Neural crest cell (in vitro differentiated cells): Measurements from ENCODE around the gene EBF3. TPM values are rescaled to one million over a fixed set of nuclear protein-coding genes. Genes with fewer than 3 reads are reported as not detected.

Experiments
- DNase-seq: peaks from one replicate; pipeline ENCODE4 v3.0.0; 2021; ENCODE audit warnings: low read depth, mixed read lengths, low spot score
- H3K27ac Mint-ChIP-seq: one replicate; pipeline ENCODE4 v1.8.0; 2021; ENCODE audit warnings: mild to moderate bottlenecking, mixed read lengths; ENCODE audit not compliant: unreplicated experiment
- H3K27me3 Mint-ChIP-seq: 2 replicates; pipeline ENCODE4 v1.8.0; 2021; ENCODE audit warnings: low read depth, mild to moderate bottlenecking, mixed read lengths
- H3K36me3 Mint-ChIP-seq: 2 replicates; pipeline ENCODE4 v1.8.0; 2021; ENCODE audit warnings: low read depth, mild to moderate bottlenecking, mixed read lengths
- H3K4me1 Mint-ChIP-seq: 2 replicates; pipeline ENCODE4 v1.8.0; 2021; ENCODE audit warnings: mixed read lengths
- H3K4me3 Mint-ChIP-seq: one replicate; pipeline ENCODE4 v1.8.0; 2021; ENCODE audit warnings: mild to moderate bottlenecking, mixed read lengths
- H3K9me3 Mint-ChIP-seq: 2 replicates; pipeline ENCODE4 v1.8.0; 2021; ENCODE audit warnings: mixed read lengths
- total RNA-seq: library from RNA; stranded (reverse); gene quantifications from 2 replicates; pipeline ENCODE4 v1.2.1, GENCODE V29; 2021
- TF ChIP-seq, protein P1 (sequence below): fragments of 200-600 bp; sonication (generic); conservative IDR thresholded peaks from 2 replicates; pipeline ENCODE4 v1.5.0; 2021; ENCODE audit warnings: antibody characterized with exemption, mild to moderate bottlenecking

Gene EBF3
- total RNA-seq, 1 donor from 2014 or later = 11.6 TPM

- peaks cover 90% of the 10 kb centered on the region for H3K27me3 Mint-ChIP-seq
- peaks cover 4% of the 10 kb centered on the region for H3K36me3 Mint-ChIP-seq
- H3K27ac Mint-ChIP-seq = no peak overlapping the region
- H3K4me1 Mint-ChIP-seq = peaks cover 32% of the 10 kb centered on the region
- H3K9me3 Mint-ChIP-seq = no peaks in the 10 kb centered on the region
- TF ChIP-seq, protein P1, sequence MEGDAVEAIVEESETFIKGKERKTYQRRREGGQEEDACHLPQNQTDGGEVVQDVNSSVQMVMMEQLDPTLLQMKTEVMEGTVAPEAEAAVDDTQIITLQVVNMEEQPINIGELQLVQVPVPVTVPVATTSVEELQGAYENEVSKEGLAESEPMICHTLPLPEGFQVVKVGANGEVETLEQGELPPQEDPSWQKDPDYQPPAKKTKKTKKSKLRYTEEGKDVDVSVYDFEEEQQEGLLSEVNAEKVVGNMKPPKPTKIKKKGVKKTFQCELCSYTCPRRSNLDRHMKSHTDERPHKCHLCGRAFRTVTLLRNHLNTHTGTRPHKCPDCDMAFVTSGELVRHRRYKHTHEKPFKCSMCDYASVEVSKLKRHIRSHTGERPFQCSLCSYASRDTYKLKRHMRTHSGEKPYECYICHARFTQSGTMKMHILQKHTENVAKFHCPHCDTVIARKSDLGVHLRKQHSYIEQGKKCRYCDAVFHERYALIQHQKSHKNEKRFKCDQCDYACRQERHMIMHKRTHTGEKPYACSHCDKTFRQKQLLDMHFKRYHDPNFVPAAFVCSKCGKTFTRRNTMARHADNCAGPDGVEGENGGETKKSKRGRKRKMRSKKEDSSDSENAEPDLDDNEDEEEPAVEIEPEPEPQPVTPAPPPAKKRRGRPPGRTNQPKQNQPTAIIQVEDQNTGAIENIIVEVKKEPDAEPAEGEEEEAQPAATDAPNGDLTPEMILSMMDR = no peak
- H3K4me3 Mint-ChIP-seq = peak overlapping the region; percentile 61
- no peak for DNase-seq
Observed at GRCh38 chr10:129964611-129965424, 744 bp upstream of the EBF3 start.

DNA sequence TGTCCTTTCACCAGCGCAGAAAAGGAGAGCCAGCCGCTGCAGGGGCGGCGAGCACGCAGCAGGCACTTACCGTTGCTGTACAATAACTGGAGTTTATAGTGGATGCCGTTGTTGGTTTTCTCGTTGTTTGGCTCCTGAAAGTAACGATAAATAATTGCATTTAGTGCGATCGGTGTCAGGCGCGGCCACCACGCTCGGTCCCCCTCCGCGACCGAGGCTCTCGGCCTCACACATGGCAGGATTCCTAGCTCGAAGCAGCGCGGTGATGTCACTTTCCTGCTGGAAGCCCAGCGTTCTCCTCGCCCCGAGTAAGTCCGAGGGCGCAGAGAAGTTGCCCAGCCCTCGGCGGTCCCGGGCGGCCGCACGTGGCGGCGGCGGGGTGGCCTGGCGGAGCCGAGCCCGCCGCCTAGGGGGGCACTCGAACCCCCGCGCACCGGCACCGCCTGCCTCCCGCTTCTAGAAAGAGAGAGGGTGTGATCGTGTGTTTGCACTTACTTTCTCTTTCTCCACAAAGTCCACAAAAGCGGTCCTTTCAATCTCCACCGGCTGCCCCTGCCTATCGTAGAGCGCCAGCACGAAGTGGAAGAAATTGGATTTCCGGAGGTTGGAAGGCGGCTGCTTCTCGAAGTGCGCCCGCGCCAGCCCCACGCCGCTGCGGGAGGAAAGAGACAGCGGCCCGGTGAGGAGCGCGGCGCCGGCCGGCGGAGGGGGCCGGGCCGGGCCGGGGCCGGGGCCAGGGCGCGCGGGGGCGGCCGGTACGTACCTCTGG lies 1.0 kb downstream of the EBF3 start:
- peaks cover 8% of the 10 kb centered on the region for H3K36me3 Mint-ChIP-seq
- H3K4me1 Mint-ChIP-seq = peaks cover 32% of the 10 kb centered on the region
- H3K4me3 Mint-ChIP-seq = peak overlapping the region; percentile 82
- TF ChIP-seq, protein P1 = no peak
- no peak for DNase-seq
- H3K27me3 Mint-ChIP-seq = peaks cover 84% of the 10 kb centered on the region
- H3K9me3 Mint-ChIP-seq = no peaks in the 10 kb centered on the region
- no peak overlapping the region for H3K27ac Mint-ChIP-seq

DNA sequence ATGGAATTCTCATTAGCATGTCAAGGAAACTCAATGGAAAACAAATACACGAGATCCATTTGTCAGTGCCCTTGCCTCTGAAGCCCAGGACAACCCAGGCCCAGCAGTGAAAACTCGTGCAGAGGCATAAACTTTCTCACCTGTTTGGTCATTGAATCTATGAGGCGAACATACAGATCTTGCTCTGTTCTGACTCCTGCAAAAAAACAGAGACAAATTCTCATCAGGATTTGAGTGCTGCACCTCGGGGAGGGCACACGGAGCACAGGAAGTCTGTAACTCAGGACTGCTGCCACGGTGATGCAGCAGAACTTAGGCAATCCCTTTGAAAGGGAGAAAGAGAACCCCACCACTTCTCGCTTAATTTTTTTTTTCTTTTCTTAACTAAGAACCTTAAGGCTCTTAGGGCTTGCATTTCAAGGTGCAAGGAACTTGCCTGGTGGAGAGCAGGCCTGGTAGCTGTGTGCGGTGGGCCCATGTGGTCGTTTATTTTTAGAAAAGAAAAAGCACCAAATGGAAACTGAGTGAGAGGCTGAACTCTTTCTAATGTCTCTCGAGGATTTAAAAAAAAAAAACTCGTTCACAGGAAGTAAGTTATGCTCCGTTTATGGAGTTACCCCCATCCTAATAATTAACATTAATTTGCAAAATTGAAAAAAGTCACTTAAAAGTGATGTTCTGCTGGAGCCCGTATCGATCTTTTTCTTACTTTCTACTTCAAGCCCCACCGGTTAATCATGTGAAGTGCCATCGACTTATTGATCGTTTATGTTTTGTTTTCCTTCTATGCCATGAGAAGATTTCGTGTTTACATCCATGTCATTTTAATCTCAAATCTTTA lies 1.8 kb downstream of the EBF3 start:
- Mint-ChIP-seq H3K4me3 (peak overlapping the region; percentile 82), H3K27ac (no peak overlapping the region), H3K36me3 (peaks cover 9% of the 10 kb centered on the region), H3K27me3 (peaks cover 84% of the 10 kb centered on the region), H3K4me1 (peaks cover 36% of the 10 kb centered on the region), H3K9me3 (no peaks in the 10 kb centered on the region)
- TF ChIP-seq, protein P1 = no peak
- DNase-seq = no peak

DNA sequence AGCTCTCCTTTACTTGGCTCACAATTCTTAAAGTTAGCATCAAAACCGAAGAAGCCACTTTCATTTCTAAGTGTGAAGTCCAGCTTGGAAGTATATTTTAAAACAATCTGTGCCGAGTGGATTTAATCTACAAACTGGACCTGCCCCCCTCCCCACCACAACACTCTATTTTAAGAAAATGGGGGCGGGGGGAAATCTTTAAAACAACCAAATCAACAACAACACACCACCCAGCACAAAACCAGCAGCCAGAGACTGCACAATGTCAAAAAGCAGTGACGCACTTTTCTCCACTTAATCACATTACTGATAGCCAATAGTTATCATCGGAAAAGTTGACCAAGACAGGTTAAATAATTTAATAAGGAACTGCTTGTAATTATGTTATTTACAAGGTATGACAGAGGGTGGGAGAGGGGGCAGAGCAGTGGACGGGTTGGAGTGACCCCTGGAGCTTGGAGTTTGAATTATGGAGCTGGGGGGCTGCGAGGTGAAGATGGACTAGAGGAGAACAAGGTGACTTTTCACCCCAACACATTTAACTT lies 2.8 kb downstream of the EBF3 start:
- DNase-seq = no peak
- H3K9me3 Mint-ChIP-seq = no peaks in the 10 kb centered on the region
- H3K27me3 Mint-ChIP-seq = peaks cover 85% of the 10 kb centered on the region
- TF ChIP-seq, protein P1 = no peak
- H3K27ac Mint-ChIP-seq = no peak overlapping the region
- H3K4me1 Mint-ChIP-seq = peaks cover 38% of the 10 kb centered on the region
- peak overlapping the region; percentile 82 for H3K4me3 Mint-ChIP-seq
- H3K36me3 Mint-ChIP-seq = peaks cover 9% of the 10 kb centered on the region

DNA sequence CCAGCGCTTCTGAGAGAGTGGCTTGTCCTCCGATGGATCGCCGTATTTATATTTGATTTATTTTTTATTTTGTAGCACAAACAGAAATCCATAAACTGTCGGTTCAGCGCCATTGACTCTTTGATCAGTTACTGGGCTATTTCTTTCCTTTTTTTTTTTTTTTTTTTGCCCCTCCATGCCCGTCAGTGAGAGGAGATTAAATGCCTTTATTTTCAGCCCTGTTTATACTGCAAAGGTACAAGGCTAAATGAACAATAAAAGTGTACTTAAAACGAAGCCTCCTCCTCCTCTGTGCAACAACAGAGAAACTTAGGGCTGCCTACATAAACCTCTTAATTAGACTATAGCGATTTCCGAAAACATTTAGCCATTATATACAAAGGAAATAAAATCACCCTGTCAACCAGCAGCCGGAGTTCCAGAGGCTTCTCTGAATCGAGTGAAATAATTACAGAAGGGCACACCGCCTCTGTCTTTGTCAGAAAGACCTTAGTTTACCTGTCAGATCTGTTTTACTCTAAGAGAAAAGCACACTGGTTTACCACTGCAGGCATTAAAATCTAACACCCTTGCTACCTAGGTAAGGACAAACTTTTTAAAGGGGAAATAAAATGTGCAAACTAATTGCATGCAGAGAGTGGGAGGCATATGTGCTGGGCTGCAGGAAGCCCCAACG lies 3.5 kb downstream of the EBF3 start:
- Mint-ChIP-seq H3K9me3 (no peaks in the 10 kb centered on the region), H3K36me3 (peaks cover 9% of the 10 kb centered on the region), H3K27ac (no peak overlapping the region), H3K27me3 (peaks cover 85% of the 10 kb centered on the region), H3K4me3 (peak overlapping the region; percentile 82), H3K4me1 (peaks cover 34% of the 10 kb centered on the region)
- no peak for DNase-seq
- TF ChIP-seq, protein P1 = no peak
